HEK293T (cell line): ENCODE measurements around the gene MSMB.

Experiments
- BHLHE40 ChIP-seq: fragments of 450-650 bp; IDR thresholded peaks from 2 replicates; pipeline ENCODE4 v1.6.1; 2016; ENCODE audit warnings: mild to moderate bottlenecking, moderate library complexity, borderline replicate concordance
- CTBP1 ChIP-seq: fragments of 450-650 bp; IDR thresholded peaks from 2 replicates; pipeline ENCODE4 v1.6.1; 2016; ENCODE audit warnings: borderline replicate concordance
- ELF4 ChIP-seq: fragments of 450-650 bp; IDR thresholded peaks from 2 replicates; pipeline ENCODE4 v1.6.1; 2017; ENCODE audit warnings: antibody characterized with exemption
- FOXK2 ChIP-seq: fragments of 450-650 bp; IDR thresholded peaks from 2 replicates; pipeline ENCODE4 v1.6.1; 2016; ENCODE audit warnings: mild to moderate bottlenecking
- FOXM1 ChIP-seq: fragments of 450-650 bp; IDR thresholded peaks from 2 replicates; pipeline ENCODE4 v1.6.1; 2017; ENCODE audit warnings: mild to moderate bottlenecking, borderline replicate concordance
- L3MBTL2 ChIP-seq: fragments of 450-650 bp; conservative IDR thresholded peaks from 2 replicates; pipeline ENCODE4 v1.6.1; 2016; ENCODE audit warnings: mild to moderate bottlenecking
- LEF1 ChIP-seq: fragments of 450-650 bp; IDR thresholded peaks from 2 replicates; pipeline ENCODE4 v1.6.1; 2017; ENCODE audit warnings: mild to moderate bottlenecking, borderline replicate concordance
- NFRKB ChIP-seq: fragments of 450-650 bp; IDR thresholded peaks from 2 replicates; pipeline ENCODE4 v1.6.1; 2016; ENCODE audit warnings: mild to moderate bottlenecking, moderate library complexity
- SP1 ChIP-seq: fragments of 450-650 bp; IDR thresholded peaks from 2 replicates; pipeline ENCODE4 v1.6.1; 2017
- SUZ12 ChIP-seq: fragments of 450-650 bp; IDR thresholded peaks from 2 replicates; pipeline ENCODE4 v1.6.1; 2016; ENCODE audit warnings: mild to moderate bottlenecking
- ZNF384 ChIP-seq: fragments of 450-650 bp; IDR thresholded peaks from 2 replicates; pipeline ENCODE4 v1.6.1; 2016
- TF ChIP-seq, protein P1 (sequence below): fragments of 450-650 bp; IDR thresholded peaks from 2 replicates; pipeline ENCODE4 v1.6.1; 2016

- TF ChIP-seq SP1 = no peak
- no peak for TF ChIP-seq NFRKB
- TF ChIP-seq ELF4 = no peak
- no peak for TF ChIP-seq CTBP1
- no peak for TF ChIP-seq FOXM1
- TF ChIP-seq, protein P1, sequence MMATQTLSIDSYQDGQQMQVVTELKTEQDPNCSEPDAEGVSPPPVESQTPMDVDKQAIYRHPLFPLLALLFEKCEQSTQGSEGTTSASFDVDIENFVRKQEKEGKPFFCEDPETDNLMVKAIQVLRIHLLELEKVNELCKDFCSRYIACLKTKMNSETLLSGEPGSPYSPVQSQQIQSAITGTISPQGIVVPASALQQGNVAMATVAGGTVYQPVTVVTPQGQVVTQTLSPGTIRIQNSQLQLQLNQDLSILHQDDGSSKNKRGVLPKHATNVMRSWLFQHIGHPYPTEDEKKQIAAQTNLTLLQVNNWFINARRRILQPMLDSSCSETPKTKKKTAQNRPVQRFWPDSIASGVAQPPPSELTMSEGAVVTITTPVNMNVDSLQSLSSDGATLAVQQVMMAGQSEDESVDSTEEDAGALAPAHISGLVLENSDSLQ = no peak
- no peak for TF ChIP-seq FOXK2
- no peak for TF ChIP-seq BHLHE40
- TF ChIP-seq L3MBTL2 = no peak
- no peak for TF ChIP-seq LEF1
- TF ChIP-seq SUZ12 = no peak
- no peak for TF ChIP-seq ZNF384
Observed at GRCh38 chr10:46092524-46093081, 46.5 kb upstream of the MSMB start.
